GM12878 (cell line): Measurements from ENCODE around the gene DHX29. TPM values are rescaled to one million over a fixed set of nuclear protein-coding genes. Genes with fewer than 3 reads are reported as not detected.

Source experiments
- ATAC-seq: fragments of 200-7000 bp; cut with Tn5 transposase; 3 replicates; pipeline ENCODE4 v1.9.1; 2020; ENCODE audit warnings: mild to moderate bottlenecking, moderate library complexity
- BruUV-seq: library from RNA; stranded (reverse); fragments of 400-500 nt; replicated peaks from 2 replicates; lab custom pipeline; 2021; lab: Mats Ljungman, UMichigan
- CTCF ChIA-PET: fragments of 300-600 bp; sonication (Branson Sonifier 250); formaldehyde crosslinking; extraction: SDS; loops from one replicate; lab custom pipeline; 2021; ENCODE audit warnings: inconsistent platforms; lab: Yijun Ruan, JAX
- POLR2A ChIA-PET: fragments of 350-600 bp; formaldehyde crosslinking; extraction: SDS; loops from one replicate; lab custom pipeline; 2021; ENCODE audit warnings: inconsistent platforms; lab: Charles Lee
- RAD21 ChIA-PET: fragments of 300-600 bp; sonication (Branson Sonifier 250); formaldehyde crosslinking; loops from one replicate; lab custom pipeline; 2023; ENCODE audit warnings: antibody characterized with exemption; ENCODE audit not compliant: unreplicated experiment; lab: Charles Lee
- SMC1A ChIA-PET: fragments of 300-600 bp; sonication (Branson Sonifier 250); formaldehyde crosslinking; loops from one replicate; lab custom pipeline; 2023; ENCODE audit not compliant: unreplicated experiment, uncharacterized antibody; lab: Charles Lee
- DNase-seq: peaks from one replicate; pipeline ENCODE4 v3.0.0-alpha.2; 2011; ENCODE audit warnings: low read depth, low spot score
- FAIRE-seq: peaks from 3 replicates; lab custom pipeline; 2011; peaks lifted over from hg19 to GRCh38; lab: Jason Lieb, UNC
- H2AFZ ChIP-seq: 2 replicates; pipeline ENCODE4 v1.6.0; 2011; ENCODE audit warnings: low read depth, low read length, control low read depth; ENCODE audit not compliant: control insufficient read depth
- H3K27ac ChIP-seq: 2 replicates; pipeline ENCODE4 v1.5.1; 2011; ENCODE audit warnings: control low read depth; ENCODE audit not compliant: control insufficient read depth, insufficient read depth
- H3K27me3 ChIP-seq, 2 experiments: replicated peaks in 1 of 2; 2 replicates each; pipeline versions ENCODE4 v1.6.0 to v1.6.1; 2011; ENCODE audit warnings: low read length in 1 of 2; ENCODE audit not compliant: control insufficient read depth in 2 of 2, insufficient read depth in 2 of 2
- H3K36me3 ChIP-seq, 2 experiments: 2 replicates each; pipeline ENCODE4 v1.5.1; 2011; ENCODE audit warnings: low read length in 1 of 2; ENCODE audit not compliant: control insufficient read depth in 2 of 2, insufficient read depth in 2 of 2
- H3K4me1 ChIP-seq: 2 replicates; pipeline ENCODE4 v1.6.1; 2011; ENCODE audit warnings: mild to moderate bottlenecking, low read length, moderate library complexity, mixed read lengths; ENCODE audit not compliant: control insufficient read depth, insufficient read depth
- H3K4me2 ChIP-seq: 2 replicates; pipeline ENCODE4 v1.6.0; 2011; ENCODE audit warnings: control low read depth; ENCODE audit not compliant: control insufficient read depth, insufficient read depth
- H3K4me3 ChIP-seq: fragments of 200-600 bp; sonication (generic); 2 replicates; pipeline ENCODE4 v1.5.1; 2016
- H3K79me2 ChIP-seq: 2 replicates; pipeline ENCODE4 v1.6.0; 2011; ENCODE audit warnings: low read length; ENCODE audit not compliant: control insufficient read depth, insufficient read depth
- H3K9ac ChIP-seq: 2 replicates; pipeline ENCODE4 v1.8.0; 2011; ENCODE audit warnings: low read length, control low read depth, mixed read lengths; ENCODE audit not compliant: control insufficient read depth, insufficient read depth
- H3K9me3 ChIP-seq: replicated peaks from 3 replicates; pipeline ENCODE4 v1.5.1; 2011; ENCODE audit warnings: mild to moderate bottlenecking, low read length; ENCODE audit not compliant: control insufficient read depth, insufficient read depth
- H4K20me1 ChIP-seq: 2 replicates; pipeline ENCODE4 v1.6.0; 2011; ENCODE audit not compliant: control insufficient read depth, insufficient read depth
- ASH2L ChIP-seq: fragments of 300-600, 200-600 bp; sonication (generic); IDR thresholded peaks from 2 replicates; pipeline ENCODE4 v1.6.1; 2017; ENCODE audit warnings: low read depth, mild to moderate bottlenecking, borderline replicate concordance
- BRCA1 ChIP-seq: IDR thresholded peaks from 2 replicates; pipeline ENCODE4 v1.6.1; 2011; ENCODE audit warnings: low read depth, low read length, improper control_type of control experiment
- CHD4 ChIP-seq: fragments of 200-600 bp; sonication (generic); IDR thresholded peaks from 2 replicates; pipeline ENCODE4 v1.6.1; 2016; ENCODE audit warnings: mild to moderate bottlenecking
- CREM ChIP-seq: IDR thresholded peaks from 2 replicates; pipeline ENCODE4 v1.6.1; 2014; ENCODE audit warnings: antibody characterized with exemption, low read depth
- EGR1 ChIP-seq, 2 experiments: IDR thresholded peaks; 1 replicate in 1 of 2; 2 replicates in 1 of 2; pipeline ENCODE4 v1.6.1; 2011 to 2012; ENCODE audit warnings: low read depth in 2 of 2, low read length in 2 of 2, borderline replicate concordance in 1 of 2, mild to moderate bottlenecking in 1 of 2, moderate library complexity in 1 of 2
- FOXK2 ChIP-seq: fragments of 450-650 bp; IDR thresholded peaks from 2 replicates; pipeline ENCODE4 v1.6.1; 2017; ENCODE audit warnings: mild to moderate bottlenecking, moderate library complexity
- POLR2A ChIP-seq: IDR thresholded peaks from 2 replicates; pipeline ENCODE4 v1.6.1; 2011; ENCODE audit warnings: low read depth, mild to moderate bottlenecking, low read length
- SIN3A ChIP-seq: IDR thresholded peaks from 2 replicates; pipeline ENCODE4 v1.6.1; 2012; ENCODE audit warnings: low read depth, low read length, improper control_type of control experiment
- SMARCA5 ChIP-seq: fragments of 450-650 bp; IDR thresholded peaks from 2 replicates; pipeline ENCODE4 v1.6.1; 2017; ENCODE audit warnings: mild to moderate bottlenecking
- SPI1 ChIP-seq: IDR thresholded peaks from 2 replicates; pipeline ENCODE4 v1.6.1; 2011; ENCODE audit warnings: low read depth, mild to moderate bottlenecking, low read length, moderate library complexity, borderline replicate concordance; ENCODE audit not compliant: insufficient read depth
- YY1 ChIP-seq: IDR thresholded peaks from 2 replicates; pipeline ENCODE4 v1.6.1; 2011; ENCODE audit warnings: low read depth, mild to moderate bottlenecking, low read length
- ZNF622 ChIP-seq: fragments of 450-650 bp; IDR thresholded peaks from 2 replicates; pipeline ENCODE4 v1.6.1; 2017; ENCODE audit warnings: mild to moderate bottlenecking, inconsistent platforms
- WGBS: methylation state at CpG from one replicate; pipeline ENCODE4 v1.1.6; 2016; ENCODE audit warnings: low lambda C conversion rate; ENCODE audit not compliant: insufficient replicate concordance, insufficient coverage; ENCODE audit errors: missing lambda C conversion rate; 5-methylcytosine and 5-hydroxymethylcytosine counted together
- in situ Hi-C: fragments of 300-500 bp; cut with MboI; formaldehyde crosslinking; loops from 9 replicates; pipeline ENCODE4 v1.14.3; 2018; ENCODE audit warnings: mixed read lengths
- intact Hi-C: fragments of 100-400 bp; cut with micrococcal nuclease; formaldehyde crosslinking; loops from one replicate; pipeline ENCODE4 v1.14.2; 2022; ENCODE audit not compliant: unreplicated experiment
- polyA plus RNA-seq, 11 experiments: library from polyadenylated mRNA; depleted of rRNA in 4 of 11; unstranded in 6 of 11; stranded (reverse) in 5 of 11; fragments of >200 nt; fragmentation: Nextera tagmentation in 4 of 11; fragmentation: Illumina TruSeq in 1 of 11; extraction: Ambion mirVana in 4 of 11; extraction: Trizol in 1 of 11; gene quantifications; 1 replicate in 1 of 11; 2 replicates in 10 of 11; pipeline versions ENCODE4 v1.2.1 to v1.2.3, GENCODE V29; 2011 to 2016; ENCODE audit warnings: inconsistent platforms in 2 of 11, missing spikeins in 2 of 11, low read depth in 1 of 11
- total RNA-seq, 4 experiments: library from RNA; depleted of rRNA in 3 of 4; stranded (reverse); fragments of >200 nt in 3 of 4; fragmentation: Illumina TruSeq in 1 of 4; extraction: Trizol in 1 of 4; gene quantifications; 2 replicates each; pipeline versions ENCODE4 v1.2.1 to v1.2.3, GENCODE V29; 2013 to 2021
- TF ChIP-seq, protein P1 (sequence below): IDR thresholded peaks from 2 replicates; pipeline ENCODE4 v1.6.1; 2011; ENCODE audit warnings: borderline replicate concordance, low read depth, mild to moderate bottlenecking, moderate library complexity, low read length; ENCODE audit not compliant: insufficient read depth, poor library complexity, severe bottlenecking
- TF ChIP-seq, protein P2 (sequence below): fragments of 450-650 bp; IDR thresholded peaks from 2 replicates; pipeline ENCODE4 v1.6.1; 2018; ENCODE audit warnings: mild to moderate bottlenecking, low read depth, moderate library complexity; ENCODE audit not compliant: partially characterized antibody
- TF ChIP-seq, protein P3 (sequence below): fragments of 450-650 bp; IDR thresholded peaks from 2 replicates; pipeline ENCODE4 v1.6.1; 2017; ENCODE audit warnings: low read depth, mild to moderate bottlenecking, moderate library complexity

The DHX29 gene
- total and polyA plus RNA-seq, 10 of the 15 experiments (the other 5 are each of a cell fraction or from before 2014, with no cell fraction given) = 5.3 to 49.1 (median 17.2) TPM

DNA sequence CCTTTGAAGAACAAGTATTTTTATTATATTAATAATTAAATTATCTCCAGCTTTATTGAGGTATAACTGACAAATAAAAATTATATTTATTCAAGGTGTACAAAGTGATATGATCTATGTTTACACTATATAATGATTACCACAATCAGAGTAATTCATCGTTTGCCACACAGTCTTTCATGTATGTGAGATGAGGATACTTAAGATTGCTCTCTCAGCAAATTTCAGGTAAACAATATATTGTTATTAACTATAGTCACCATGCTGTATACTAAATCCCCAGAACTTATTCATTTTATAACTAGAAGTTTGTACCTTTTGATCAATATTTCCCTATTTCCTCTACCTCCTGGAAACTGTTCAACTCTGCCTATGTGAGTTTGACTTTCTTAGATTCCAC is 57.4 kb downstream of the DHX29 start:
- ChIA-PET SMC1A (no interaction called here), CTCF (no interaction called here), RAD21 (no interaction called here), POLR2A (no interaction called here)
- Histone ChIP-seq H3K36me3 (no peaks in the 10 kb centered on the region), H3K27ac (no peak overlapping the region), H3K4me2 (no peak overlapping the region), H2AFZ (no peak overlapping the region), H3K9me3 (no peaks in the 10 kb centered on the region; the same call in 2 of the 3 replicates), H4K20me1 (no peaks in the 10 kb centered on the region), H3K9ac (no peak overlapping the region), H3K27me3 (peaks cover 0 to 2% of the 10 kb centered on the region in 2 experiments; a peak in 1 of 4 replicates), H3K79me2 (no peaks in the 10 kb centered on the region), H3K4me3 (no peak overlapping the region), H3K4me1 (no peaks in the 10 kb centered on the region)
- TF ChIP-seq SIN3A = no peak
- no peak for TF ChIP-seq BRCA1
- TF ChIP-seq, protein P1, sequence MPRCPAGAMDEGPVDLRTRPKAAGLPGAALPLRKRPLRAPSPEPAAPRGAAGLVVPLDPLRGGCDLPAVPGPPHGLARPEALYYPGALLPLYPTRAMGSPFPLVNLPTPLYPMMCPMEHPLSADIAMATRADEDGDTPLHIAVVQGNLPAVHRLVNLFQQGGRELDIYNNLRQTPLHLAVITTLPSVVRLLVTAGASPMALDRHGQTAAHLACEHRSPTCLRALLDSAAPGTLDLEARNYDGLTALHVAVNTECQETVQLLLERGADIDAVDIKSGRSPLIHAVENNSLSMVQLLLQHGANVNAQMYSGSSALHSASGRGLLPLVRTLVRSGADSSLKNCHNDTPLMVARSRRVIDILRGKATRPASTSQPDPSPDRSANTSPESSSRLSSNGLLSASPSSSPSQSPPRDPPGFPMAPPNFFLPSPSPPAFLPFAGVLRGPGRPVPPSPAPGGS = no peak
- no peak for TF ChIP-seq EGR1 (IDR thresholded peaks at IDR 0.05; ENCODE audit: borderline replicate concordance in 1 of 2, low read depth in 2 of 2, low read length in 2 of 2)
- TF ChIP-seq SMARCA5 = no peak
- TF ChIP-seq CHD4 = no peak
- TF ChIP-seq POLR2A = no peak
- TF ChIP-seq YY1 = no peak
- TF ChIP-seq, protein P2, sequence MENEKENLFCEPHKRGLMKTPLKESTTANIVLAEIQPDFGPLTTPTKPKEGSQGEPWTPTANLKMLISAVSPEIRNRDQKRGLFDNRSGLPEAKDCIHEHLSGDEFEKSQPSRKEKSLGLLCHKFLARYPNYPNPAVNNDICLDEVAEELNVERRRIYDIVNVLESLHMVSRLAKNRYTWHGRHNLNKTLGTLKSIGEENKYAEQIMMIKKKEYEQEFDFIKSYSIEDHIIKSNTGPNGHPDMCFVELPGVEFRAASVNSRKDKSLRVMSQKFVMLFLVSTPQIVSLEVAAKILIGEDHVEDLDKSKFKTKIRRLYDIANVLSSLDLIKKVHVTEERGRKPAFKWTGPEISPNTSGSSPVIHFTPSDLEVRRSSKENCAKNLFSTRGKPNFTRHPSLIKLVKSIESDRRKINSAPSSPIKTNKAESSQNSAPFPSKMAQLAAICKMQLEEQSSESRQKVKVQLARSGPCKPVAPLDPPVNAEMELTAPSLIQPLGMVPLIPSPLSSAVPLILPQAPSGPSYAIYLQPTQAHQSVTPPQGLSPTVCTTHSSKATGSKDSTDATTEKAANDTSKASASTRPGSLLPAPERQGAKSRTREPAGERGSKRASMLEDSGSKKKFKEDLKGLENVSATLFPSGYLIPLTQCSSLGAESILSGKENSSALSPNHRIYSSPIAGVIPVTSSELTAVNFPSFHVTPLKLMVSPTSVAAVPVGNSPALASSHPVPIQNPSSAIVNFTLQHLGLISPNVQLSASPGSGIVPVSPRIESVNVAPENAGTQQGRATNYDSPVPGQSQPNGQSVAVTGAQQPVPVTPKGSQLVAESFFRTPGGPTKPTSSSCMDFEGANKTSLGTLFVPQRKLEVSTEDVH = no peak
- no peak for TF ChIP-seq ASH2L
- TF ChIP-seq, protein P3, sequence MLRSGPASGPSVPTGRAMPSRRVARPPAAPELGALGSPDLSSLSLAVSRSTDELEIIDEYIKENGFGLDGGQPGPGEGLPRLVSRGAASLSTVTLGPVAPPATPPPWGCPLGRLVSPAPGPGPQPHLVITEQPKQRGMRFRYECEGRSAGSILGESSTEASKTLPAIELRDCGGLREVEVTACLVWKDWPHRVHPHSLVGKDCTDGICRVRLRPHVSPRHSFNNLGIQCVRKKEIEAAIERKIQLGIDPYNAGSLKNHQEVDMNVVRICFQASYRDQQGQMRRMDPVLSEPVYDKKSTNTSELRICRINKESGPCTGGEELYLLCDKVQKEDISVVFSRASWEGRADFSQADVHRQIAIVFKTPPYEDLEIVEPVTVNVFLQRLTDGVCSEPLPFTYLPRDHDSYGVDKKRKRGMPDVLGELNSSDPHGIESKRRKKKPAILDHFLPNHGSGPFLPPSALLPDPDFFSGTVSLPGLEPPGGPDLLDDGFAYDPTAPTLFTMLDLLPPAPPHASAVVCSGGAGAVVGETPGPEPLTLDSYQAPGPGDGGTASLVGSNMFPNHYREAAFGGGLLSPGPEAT = no peak
- no peak for TF ChIP-seq SPI1
- TF ChIP-seq FOXK2 = no peak
- no peak for TF ChIP-seq ZNF622
- TF ChIP-seq CREM = no peak
- DNase-seq (no peak), ATAC-seq (no peak), FAIRE-seq (no peak)
- in situ Hi-C loops (no loop called here), intact Hi-C loops (no loop called here)
- no TSS peak for BruUV-seq
- WGBS = 81% methylated on average over 1 of the region's 1 CpG
